Ascending aorta (tissue), 2 donors: ENCODE data around the gene ARID1B. TPM values are rescaled to one million over a fixed set of nuclear protein-coding genes. Genes with fewer than 3 reads are reported as not detected.

ENCODE experiments used
- DNase-seq, 2 donors: peaks; one replicate each; pipeline ENCODE4 v3.0.0-alpha.2; 2019; ENCODE audit warnings: low spot score in 2 of 2
- H3K27ac ChIP-seq, 2 donors: fragments of 200-600 bp; sonication (generic); one replicate each; pipeline ENCODE4 v1.5.1; 2016 to 2017; ENCODE audit warnings: mild to moderate bottlenecking in 1 of 2
- H3K27me3 ChIP-seq: fragments of 200-600 bp; sonication (generic); one replicate; pipeline ENCODE4 v1.5.1; 2017
- H3K36me3 ChIP-seq, 2 donors: fragments of 200-600 bp; sonication (generic); one replicate each; pipeline ENCODE4 v1.5.1; 2016
- H3K4me1 ChIP-seq, 2 donors: fragments of 200-600 bp; sonication (generic); one replicate each; pipeline ENCODE4 v1.5.1; 2016 to 2017; ENCODE audit warnings: mild to moderate bottlenecking in 1 of 2
- H3K4me3 ChIP-seq, 2 donors: fragments of 200-600 bp; sonication (generic); one replicate each; pipeline ENCODE4 v1.5.1; 2016 to 2017; ENCODE audit warnings: mild to moderate bottlenecking in 1 of 2
- H3K9me3 ChIP-seq, 2 donors: fragments of 200-600 bp; sonication (generic); one replicate each; pipeline ENCODE4 v1.5.1; 2016
- CTCF ChIP-seq, 3 experiments: fragments of 200-600 bp in 2 of 3; fragments of 450-650 bp in 1 of 3; sonication (generic) in 2 of 3; IDR thresholded peaks; one replicate each; pipeline ENCODE4 v1.5.1; 2016 to 2019; ENCODE audit warnings: antibody characterized with exemption in 3 of 3, mild to moderate bottlenecking in 1 of 3, moderate library complexity in 1 of 3
- intact Hi-C: fragments of 100-400 bp; cut with DNase I; formaldehyde crosslinking; loops from one replicate; pipeline ENCODE4 v1.15.1; 2023
- total RNA-seq: library from RNA; depleted of rRNA; stranded (reverse); fragments of >200 nt; gene quantifications from one replicate; pipeline ENCODE4 v1.1.0, GENCODE V29; 2016

Gene ARID1B
- total RNA-seq, 1 donor from 2014 or later, result 97.9 TPM

GRCh38 chr6:156809446-156810178 is 32.4 kb downstream of the ARID1B start:
- H3K9me3 ChIP-seq, result no peaks in the 10 kb centered on the region
- H3K36me3 ChIP-seq, result no peaks in the 10 kb centered on the region
- no peaks in the 10 kb centered on the region for H3K27me3 ChIP-seq
- no peak overlapping the region for H3K4me3 ChIP-seq
- no peak for DNase-seq
- no peak overlapping the region for H3K27ac ChIP-seq
- intact Hi-C loops, result no loop called here
- H3K4me1 ChIP-seq, result peaks cover 0 to 19% of the 10 kb centered on the region in 2 donors
- no peak for TF ChIP-seq CTCF (IDR thresholded peaks at IDR 0.05)

- Histone ChIP-seq H3K9me3 (no peaks in the 10 kb centered on the region), H3K27ac (no peak overlapping the region), H3K4me1 (peaks cover 0 to 23% of the 10 kb centered on the region in 2 donors), H3K4me3 (no peak overlapping the region), H3K36me3 (no peaks in the 10 kb centered on the region), H3K27me3 (no peaks in the 10 kb centered on the region)
- intact Hi-C loops, result no loop called here
- TF ChIP-seq CTCF (IDR thresholded peaks at IDR 0.05), result no peak
- DNase-seq, result no peak
These were observed 36.9 kb downstream of the ARID1B start for GRCh38 chr6:156814036-156814581.

GRCh38 chr6:156816505-156816904 is 39.3 kb downstream of the ARID1B start:
- no peak overlapping the region for H3K4me3 ChIP-seq
- H3K36me3 ChIP-seq, result no peaks in the 10 kb centered on the region
- no peak for TF ChIP-seq CTCF (IDR thresholded peaks at IDR 0.05)
- H3K4me1 ChIP-seq, result peaks cover 0 to 16% of the 10 kb centered on the region in 2 donors
- no peaks in the 10 kb centered on the region for H3K27me3 ChIP-seq
- no peaks in the 10 kb centered on the region for H3K9me3 ChIP-seq
- H3K27ac ChIP-seq, result no peak overlapping the region
- peak in 1 of 2 donors; percentile 40 for DNase-seq
- intact Hi-C loops, result no loop called here

GRCh38 chr6:156820089-156820798 is 43.1 kb downstream of the ARID1B start:
- no peak overlapping the region for H3K4me3 ChIP-seq
- intact Hi-C loops, result no loop called here
- H3K4me1 ChIP-seq, result peaks cover 2 to 28% of the 10 kb centered on the region in 2 donors
- H3K27me3 ChIP-seq, result no peaks in the 10 kb centered on the region
- no peak overlapping the region for H3K27ac ChIP-seq
- no peak for TF ChIP-seq CTCF (IDR thresholded peaks at IDR 0.05)
- no peaks in the 10 kb centered on the region for H3K36me3 ChIP-seq
- DNase-seq, result no peak
- no peaks in the 10 kb centered on the region for H3K9me3 ChIP-seq

GRCh38 chr6:156821707-156822106 is 44.5 kb downstream of the ARID1B start:
- Histone ChIP-seq H3K27me3 (no peaks in the 10 kb centered on the region), H3K4me3 (no peak overlapping the region), H3K27ac (no peak overlapping the region), H3K9me3 (no peaks in the 10 kb centered on the region), H3K4me1 (peaks cover 2 to 23% of the 10 kb centered on the region in 2 donors), H3K36me3 (no peaks in the 10 kb centered on the region)
- intact Hi-C loops, result no loop called here
- no peak for TF ChIP-seq CTCF (IDR thresholded peaks at IDR 0.05)
- DNase-seq, result no peak
